ENCODE measurements around the gene LPCAT2. TPM values are rescaled to one million over a fixed set of nuclear protein-coding genes. Genes with fewer than 3 reads are reported as not detected.

Gene LPCAT2
- total and polyA plus RNA-seq, 2 of the 8 experiments (the other 6 are each of a cell fraction or from before 2014, with no cell fraction given): 2.2 to 10.6 TPM

GRCh38 chr16:55471448-55472097, 37.3 kb upstream of the LPCAT2 start (continued):
- TF ChIP-seq CHD7 (IDR thresholded peaks at IDR 0.05; ENCODE audit: insufficient replicate concordance, low read length) (no peak), POLR2AphosphoS5 (IDR thresholded peaks at IDR 0.05; ENCODE audit: low read depth, low read length) (no peak), EP300 (IDR thresholded peaks at IDR 0.05; ENCODE audit: borderline replicate concordance in 1 of 2, low read depth in 2 of 2, low read length in 2 of 2) (no peak), EGR1 (IDR thresholded peaks at IDR 0.05; ENCODE audit: borderline replicate concordance, low read depth, low read length) (no peak), SUZ12 (IDR thresholded peaks at IDR 0.05; ENCODE audit: low read length) (no peak), CEBPB (IDR thresholded peaks at IDR 0.05; ENCODE audit: low read depth, low read length) (no peak), YY1 (IDR thresholded peaks at IDR 0.05; ENCODE audit: low read depth, low read length) (no peak), TBP (IDR thresholded peaks at IDR 0.05; ENCODE audit: low read depth, low read length) (no peak), NANOG (IDR thresholded peaks at IDR 0.05; ENCODE audit: insufficient read depth, low read depth, low read length, poor library complexity, severe bottlenecking) (no peak), SP2 (IDR thresholded peaks at IDR 0.05; ENCODE audit: low read length) (no peak), HDAC6 (IDR thresholded peaks at IDR 0.05; ENCODE audit: low read depth, low read length) (no peak)
